NCI-H526 treated with DMSO at 0.1 percent for 48 hours (cell line): ENCODE results near the gene TBC1D3D.
"Not testable (repeated sequence)": the region's sequence is repeated elsewhere in the genome, so short reads cannot be mapped to it uniquely, and the experiment has no call there.

Experiments used
- DNase-seq: peaks from one replicate; lab custom pipeline; 2025; lab: John Stamatoyannopoulos, UW

Gene TBC1D3D

GRCh38 chr17:38003676-38004075 lies at the start of gene TBC1D3D:
Gene TBC1D3D (plus strand): TSS chr17:38003976. CDS start chr17:38005561, 1,585 bp downstream.
- DNase-seq: not testable (repeated sequence)

DNA sequence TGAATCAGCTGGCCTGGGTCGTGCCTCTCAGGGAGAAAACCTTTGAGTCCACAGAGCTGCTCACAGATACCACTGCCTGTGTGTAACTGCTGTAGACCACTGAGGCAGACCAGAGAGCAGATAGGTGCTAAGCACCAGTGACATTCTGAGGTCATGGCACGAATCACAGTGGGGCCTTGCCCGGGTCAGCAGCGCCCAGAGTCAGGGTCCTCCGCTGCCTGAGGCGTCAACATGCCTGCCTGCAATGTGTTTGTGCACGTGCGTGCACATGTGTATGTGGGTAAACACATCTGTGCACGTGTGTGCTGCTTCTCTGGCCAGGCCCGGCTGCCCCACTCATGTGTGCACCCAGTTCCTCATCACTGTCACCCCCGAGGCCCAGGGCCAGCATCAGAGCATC lies 14.8 kb upstream of the TBC1D3D start, which contains the start of gene TBC1D3L:
TBC1D3L (minus strand) TSS at position 101 of the 400 bp plus-strand sequence. CDS start 1,540 bp downstream, outside the sequence.
- not testable (repeated sequence) for DNase-seq
